ENCODE measurements around the gene LST1. TPM values are rescaled to one million over a fixed set of nuclear protein-coding genes. Genes with fewer than 3 reads are reported as not detected.
A peak's percentile ranks its signal among the peaks of the same experiment; 100 is the strongest.

Gene LST1
- 10 to 100 TPM in 1 of 2 donors, 1 to 10 TPM in 1; 9.6 to 78.8 TPM for total RNA-seq
- polyA plus RNA-seq, result 100 to 1,000 TPM in 1 of 2 donors, 10 to 100 TPM in 1; 96.1 to 164 TPM
- long read RNA-seq, donor 1, partial matches to known transcripts, result 0 of 1 reads
- long read RNA-seq, donor 1, other reads (novel, unspliced or antisense), result 0 of 1 reads
- long read RNA-seq, donor 2, result 0 reads
- long read RNA-seq, donor 3, partial matches to known transcripts, result 0 of 1 reads
- long read RNA-seq, donor 3, other reads (novel, unspliced or antisense), result 0 of 1 reads
- long read RNA-seq, donor 4, partial matches to known transcripts, result 0 of 1 reads
- long read RNA-seq, donor 4, other reads (novel, unspliced or antisense), result 0 of 1 reads
- long read RNA-seq, donor 5, partial matches to known transcripts, result 0 of 1 reads
- long read RNA-seq, donor 5, other reads (novel, unspliced or antisense), result 0 of 1 reads

- Histone ChIP-seq H3K27ac (ENCODE audit: low read depth in 1 of 2, low read length in 1 of 2) (peak within 1 kb of the TSS in 1 of 2 donors; percentile 75), H3K9ac (ENCODE audit: insufficient read depth in 1 of 2, low read length in 2 of 2) (no peak within 1 kb of the TSS), H3K36me3 (ENCODE audit: control insufficient read depth in 4 of 4, insufficient read depth in 4 of 4, low read length in 4 of 4) (no peaks in the 10 kb centered on the region), H3K4me3 (no peak within 1 kb of the TSS), H3K27me3 (ENCODE audit: control insufficient read depth in 3 of 3, insufficient read depth in 3 of 3, low read length in 2 of 3) (peaks cover 0 to 2% (median 0%) of the 10 kb centered on the region in 3 donors), H3K4me1 (ENCODE audit: control insufficient read depth in 5 of 5, insufficient read depth in 5 of 5, low read length in 5 of 5) (peaks cover 2 to 9% (median 6%) of the 10 kb centered on the region in 5 donors), H3K9me3 (ENCODE audit: control insufficient read depth in 4 of 4, insufficient read depth in 3 of 4, low read length in 3 of 4) (no peaks in the 10 kb centered on the region)
- WGBS, 2 donors, result 16 to 33% methylated on average over 1 of the region's 1 CpG
- ATAC-seq (ENCODE audit: insufficient read depth, low FRiP score) (no peak), DNase-seq (no peak)
- no peak for TF ChIP-seq CTCF (IDR thresholded peaks at IDR 0.05; ENCODE audit: control extremely low read depth, extremely low read depth)
These were observed at the start of gene LST1 for GRCh38 chr6:31586008-31586407. Gene LST1, plus strand, starts transcription at chr6:31586277. Its CDS starts 1,023 bp downstream, at chr6:31587300.

DNA sequence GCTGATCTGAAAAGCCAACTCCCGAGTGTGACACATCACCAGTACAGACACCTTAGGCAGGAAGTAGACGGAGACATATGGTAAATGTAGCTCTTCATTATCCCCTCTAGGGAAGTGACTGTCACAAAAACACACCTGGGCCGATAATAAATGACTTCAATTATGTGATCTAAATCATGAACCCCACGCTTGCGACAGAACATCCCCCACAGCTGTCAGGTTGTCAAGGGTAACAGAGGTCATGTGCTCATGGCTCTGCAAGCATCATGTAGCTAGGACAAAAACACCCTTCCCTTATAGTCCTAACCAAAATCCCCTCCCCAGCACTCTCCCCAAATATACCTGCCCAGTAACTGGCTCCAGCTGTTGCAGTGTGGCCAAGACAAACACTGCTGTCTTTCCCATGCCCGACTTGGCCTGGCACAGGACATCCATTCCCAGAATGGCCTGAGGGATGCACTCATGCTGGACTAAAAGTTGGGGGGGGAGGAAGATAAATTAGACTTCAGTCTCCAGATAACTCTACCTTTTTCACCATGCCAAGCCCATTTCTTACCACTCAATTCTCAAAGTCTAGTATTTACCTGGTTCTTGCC lies 47.2 kb upstream of the LST1 start:
- TF ChIP-seq CTCF (IDR thresholded peaks at IDR 0.05; ENCODE audit: control extremely low read depth, extremely low read depth), result no peak
- Histone ChIP-seq H3K36me3 (ENCODE audit: control insufficient read depth in 4 of 4, insufficient read depth in 4 of 4, low read length in 4 of 4) (peaks cover 24 to 59% (median 47%) of the 10 kb centered on the region in 4 donors), H3K9ac (ENCODE audit: insufficient read depth in 1 of 2, low read length in 2 of 2) (peak overlapping the region in 1 of 2 donors; percentile 100), H3K27ac (ENCODE audit: low read depth in 1 of 2, low read length in 1 of 2) (no peak overlapping the region), H3K27me3 (ENCODE audit: control insufficient read depth in 3 of 3, insufficient read depth in 3 of 3, low read length in 2 of 3) (no peaks in the 10 kb centered on the region), H3K9me3 (ENCODE audit: control insufficient read depth in 4 of 4, insufficient read depth in 3 of 4, low read length in 3 of 4) (no peaks in the 10 kb centered on the region), H3K4me3 (no peak overlapping the region), H3K4me1 (ENCODE audit: control insufficient read depth in 5 of 5, insufficient read depth in 5 of 5, low read length in 5 of 5) (peaks cover 9 to 25% (median 15%) of the 10 kb centered on the region in 5 donors)
- DNase-seq, result no peak
- 65 to 71% methylated on average over 6 of the region's 6 CpGs for WGBS, 2 donors
- no peak for ATAC-seq (ENCODE audit: insufficient read depth, low FRiP score)

GRCh38 chr6:31540640-31541039 lies 45.4 kb upstream of the LST1 start:
- H3K27me3 ChIP-seq (ENCODE audit: control insufficient read depth in 3 of 3, insufficient read depth in 3 of 3, low read length in 2 of 3), result no peaks in the 10 kb centered on the region
- no peak for ATAC-seq (ENCODE audit: insufficient read depth, low FRiP score)
- peak overlapping the region in 1 of 2 donors; percentile 89 for H3K27ac ChIP-seq (ENCODE audit: low read depth in 1 of 2, low read length in 1 of 2)
- peaks cover 18 to 44% (median 32%) of the 10 kb centered on the region in 4 donors for H3K36me3 ChIP-seq (ENCODE audit: control insufficient read depth in 4 of 4, insufficient read depth in 4 of 4, low read length in 4 of 4)
- WGBS, 2 donors, result 18 to 22% methylated on average over 4 of the region's 4 CpGs
- H3K9me3 ChIP-seq (ENCODE audit: control insufficient read depth in 4 of 4, insufficient read depth in 3 of 4, low read length in 3 of 4), result no peaks in the 10 kb centered on the region
- peaks cover 9 to 25% (median 15%) of the 10 kb centered on the region in 5 donors for H3K4me1 ChIP-seq (ENCODE audit: control insufficient read depth in 5 of 5, insufficient read depth in 5 of 5, low read length in 5 of 5)
- H3K9ac ChIP-seq (ENCODE audit: insufficient read depth in 1 of 2, low read length in 2 of 2), result peak overlapping the region; percentile 100
- TF ChIP-seq CTCF (IDR thresholded peaks at IDR 0.05; ENCODE audit: control extremely low read depth, extremely low read depth), result no peak
- no peak for DNase-seq
- H3K4me3 ChIP-seq, result peak overlapping the region; percentile 88
